Thoracic aorta (tissue), 2 donors: ENCODE measurements around the gene CARMIL1. TPM values are rescaled to one million over a fixed set of nuclear protein-coding genes. Genes with fewer than 3 reads are reported as not detected.

Experiments
- ATAC-seq: fragments of 150-250 bp; one replicate; pipeline ENCODE4 v1.8.0; 2017; ENCODE audit warnings: low read depth; ENCODE audit not compliant: insufficient number of reproducible peaks, low FRiP score
- DNase-seq: peaks from one replicate; pipeline ENCODE4 v3.0.0-alpha.2; 2020; ENCODE audit warnings: low spot score
- H3K27ac ChIP-seq, 2 donors: fragments of 200-600 bp; sonication (generic); 1 replicate in 1 of 2; 2 replicates in 1 of 2; pipeline ENCODE4 v1.5.1; 2016; ENCODE audit warnings: mild to moderate bottlenecking in 2 of 2, moderate library complexity in 2 of 2
- H3K27me3 ChIP-seq: fragments of 200-600 bp; sonication (generic); replicated peaks from 2 replicates; pipeline ENCODE4 v1.6.0; 2016; ENCODE audit warnings: mild to moderate bottlenecking; ENCODE audit not compliant: insufficient read depth
- H3K36me3 ChIP-seq: fragments of 200-600 bp; sonication (generic); one replicate; pipeline ENCODE4 v1.5.1; 2016
- H3K4me1 ChIP-seq, 2 donors: fragments of 200-600 bp; sonication (generic); 1 replicate in 1 of 2; 2 replicates in 1 of 2; pipeline versions ENCODE4 v1.5.1 to v1.6.0; 2016; ENCODE audit warnings: low read depth in 2 of 2, mild to moderate bottlenecking in 1 of 2; ENCODE audit not compliant: control insufficient read depth in 1 of 2
- H3K4me3 ChIP-seq: fragments of 200-600 bp; sonication (generic); 2 replicates; pipeline ENCODE4 v1.5.1; 2016; ENCODE audit warnings: mild to moderate bottlenecking
- H3K9me3 ChIP-seq: fragments of 200-600 bp; sonication (generic); 2 replicates; pipeline ENCODE4 v1.5.1; 2016
- CTCF ChIP-seq: fragments of 200-600 bp; sonication (generic); IDR thresholded peaks from one replicate; pipeline ENCODE4 v1.5.1; 2019; ENCODE audit warnings: antibody characterized with exemption
- total RNA-seq, 2 donors: library from RNA; depleted of rRNA; stranded (reverse); fragments of >200 nt; gene quantifications; one replicate each; pipeline versions ENCODE4 v1.1.0 to v1.2.3, GENCODE V29; 2016

Gene CARMIL1
- total RNA-seq, 2 donors from 2014 or later, result 60.4 to 63.0 TPM

GRCh38 chr6:25548451-25548850 lies 269.3 kb downstream of the CARMIL1 start:
- Histone ChIP-seq H3K9me3 (no peaks in the 10 kb centered on the region), H3K4me3 (no peak overlapping the region), H3K4me1 (peaks cover 4 to 19% of the 10 kb centered on the region in 2 donors), H3K27ac (no peak overlapping the region), H3K27me3 (no peaks in the 10 kb centered on the region), H3K36me3 (no peaks in the 10 kb centered on the region)
- DNase-seq (no peak), ATAC-seq (no peak)
- no peak for TF ChIP-seq CTCF

GRCh38 chr6:25550631-25551030 lies 271.5 kb downstream of the CARMIL1 start:
- DNase-seq, result no peak
- Histone ChIP-seq H3K9me3 (no peaks in the 10 kb centered on the region), H3K4me3 (no peak overlapping the region), H3K27ac (no peak overlapping the region), H3K36me3 (peaks cover 5% of the 10 kb centered on the region), H3K27me3 (no peaks in the 10 kb centered on the region), H3K4me1 (peaks cover 4 to 16% of the 10 kb centered on the region in 2 donors)
- ATAC-seq, result no peak
- no peak for TF ChIP-seq CTCF

GRCh38 chr6:25553502-25553901 lies 274.3 kb downstream of the CARMIL1 start:
- Histone ChIP-seq H3K27ac (no peak overlapping the region), H3K27me3 (no peaks in the 10 kb centered on the region), H3K4me3 (no peak overlapping the region), H3K36me3 (peaks cover 5% of the 10 kb centered on the region), H3K9me3 (no peaks in the 10 kb centered on the region), H3K4me1 (peaks cover 0 to 1% of the 10 kb centered on the region in 2 donors)
- DNase-seq (no peak), ATAC-seq (no peak)
- no peak for TF ChIP-seq CTCF

GRCh38 chr6:25555188-25555587 lies 276.0 kb downstream of the CARMIL1 start:
- Histone ChIP-seq H3K27me3 (no peaks in the 10 kb centered on the region), H3K4me3 (no peak overlapping the region), H3K27ac (no peak overlapping the region), H3K9me3 (no peaks in the 10 kb centered on the region), H3K4me1 (no peaks in the 10 kb centered on the region), H3K36me3 (peaks cover 5% of the 10 kb centered on the region)
- no peak for TF ChIP-seq CTCF
- no peak for DNase-seq
- ATAC-seq, result no peak

- no peaks in the 10 kb centered on the region for H3K4me1 ChIP-seq
- peaks cover 5% of the 10 kb centered on the region for H3K36me3 ChIP-seq
- no peaks in the 10 kb centered on the region for H3K9me3 ChIP-seq
- DNase-seq (peak; percentile 33), ATAC-seq (no peak)
- no peaks in the 10 kb centered on the region for H3K27me3 ChIP-seq
- no peak overlapping the region for H3K4me3 ChIP-seq
- peak; percentile 70 for TF ChIP-seq CTCF
- H3K27ac ChIP-seq, result no peak overlapping the region
These were observed 277.3 kb downstream of the CARMIL1 start for GRCh38 chr6:25556516-25556915.
